ENCODE results near the gene ITGAL. TPM values are rescaled to one million over a fixed set of nuclear protein-coding genes. Genes with fewer than 3 reads are reported as not detected.
A peak's percentile ranks its signal among the peaks of the same experiment; 100 is the strongest.
"Not testable (repeated sequence)": the region's sequence is repeated elsewhere in the genome, so short reads cannot be mapped to it uniquely, and the experiment has no call there.

ITGAL gene
- total RNA-seq, 2 donors from 2014 or later, result 6.7 to 7.3 TPM

GRCh38 chr16:30521873-30522641, 49.5 kb downstream of the ITGAL start:
- ATAC-seq (peak; percentile 43), DNase-seq (peak in 1 of 2 donors; percentile 36)
- intact Hi-C loops (cut with DNase I, micrococcal nuclease), result no loop called here

DNA sequence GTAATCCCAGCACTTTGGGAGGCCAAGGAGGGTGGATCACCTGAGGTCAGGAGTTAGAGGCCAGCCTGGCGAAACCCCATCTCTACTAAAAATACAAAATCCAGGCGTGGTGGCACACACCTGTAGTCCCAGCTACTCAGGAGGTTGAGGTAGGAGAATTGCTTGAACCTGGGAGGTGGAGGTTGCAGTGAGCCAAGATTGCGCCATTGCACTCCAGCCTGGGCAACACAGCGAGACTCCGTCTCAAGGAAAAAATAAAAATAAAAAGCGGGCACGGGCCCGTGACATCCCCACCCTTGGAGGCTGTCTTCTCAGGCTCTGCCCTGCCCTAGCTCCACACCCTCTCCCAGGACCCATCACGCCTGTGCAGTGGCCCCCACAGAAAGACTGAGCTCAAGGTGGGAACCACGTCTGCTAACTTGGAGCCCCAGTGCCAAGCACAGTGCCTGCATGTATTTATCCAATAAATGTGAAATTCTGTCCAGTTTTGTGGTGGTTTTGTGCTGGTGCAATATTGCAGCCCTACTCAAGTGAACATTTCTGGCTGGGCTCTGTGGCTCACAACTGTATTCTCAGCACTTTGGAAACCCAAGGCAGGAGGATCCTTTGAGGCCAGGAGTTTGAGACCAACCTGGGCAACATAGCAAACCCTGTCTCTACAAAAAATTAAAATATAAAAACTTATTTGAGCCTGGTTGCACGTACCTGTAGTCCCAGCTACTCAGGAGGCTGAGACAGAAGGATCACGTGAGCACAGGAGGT, 50.3 kb downstream of the ITGAL start:
- intact Hi-C loops (cut with DNase I, micrococcal nuclease); DNase-seq; ATAC-seq: not testable (repeated sequence)

GRCh38 chr16:30523768-30524574, 51.4 kb downstream of the ITGAL start:
- intact Hi-C loops (cut with DNase I, micrococcal nuclease), result no loop called here
- ATAC-seq (no peak), DNase-seq (no peak)

DNA sequence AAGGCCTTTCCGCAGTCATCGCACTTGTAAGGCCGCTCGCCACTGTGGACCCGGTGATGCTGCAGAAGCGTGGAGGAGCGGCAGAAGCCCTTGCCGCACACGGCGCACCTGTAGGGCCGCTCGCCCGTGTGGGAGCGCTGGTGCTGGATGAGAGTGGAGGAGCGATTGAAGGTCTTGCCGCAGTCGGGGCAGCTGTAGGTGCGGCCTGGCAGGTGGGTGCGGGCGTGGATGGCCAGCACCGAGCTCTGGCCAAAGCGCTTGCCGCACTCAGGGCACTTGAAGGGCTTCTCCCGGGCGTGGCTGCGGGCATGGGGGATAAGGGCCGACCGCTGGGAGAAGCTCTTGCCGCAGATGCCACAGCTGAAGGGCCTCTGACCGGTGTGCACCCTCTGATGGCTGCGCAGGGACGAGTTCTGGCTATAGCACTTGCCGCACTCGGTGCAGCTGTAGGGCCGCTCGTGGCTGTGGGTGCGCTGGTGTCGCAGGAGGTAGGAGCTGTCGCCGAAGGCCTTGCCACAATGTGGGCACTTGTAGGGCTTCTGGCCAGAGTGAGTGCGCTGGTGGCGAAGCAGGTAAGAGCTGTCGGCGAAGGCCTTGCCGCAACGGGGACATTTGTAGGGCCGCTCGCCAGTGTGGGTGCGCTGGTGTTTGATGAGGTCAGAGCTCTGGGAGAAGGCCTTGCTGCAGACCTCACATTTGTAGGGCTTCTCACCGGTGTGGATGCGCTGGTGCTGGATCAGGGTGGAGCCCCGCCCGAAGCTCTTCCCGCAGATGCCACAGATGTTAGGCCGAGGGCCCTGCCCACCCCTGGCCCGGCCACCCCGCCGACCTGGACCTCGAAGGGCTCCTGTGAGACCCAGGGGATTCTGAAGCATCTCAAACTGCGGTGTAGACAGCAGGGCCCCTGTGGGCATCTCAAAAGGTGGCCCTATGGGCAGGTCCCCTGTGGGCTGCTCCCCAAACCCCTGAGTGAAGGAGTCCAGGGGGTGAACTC, 52.3 kb downstream of the ITGAL start:
- no peak for ATAC-seq
- DNase-seq, result no peak
- intact Hi-C loops (cut with DNase I, micrococcal nuclease), result no loop called here

GRCh38 chr16:30525844-30526136, 53.2 kb downstream of the ITGAL start:
- ATAC-seq (no peak), DNase-seq (no peak)
- intact Hi-C loops (cut with DNase I, micrococcal nuclease), result no loop called here

- DNase-seq, result peak; percentile 60 to 76
- ATAC-seq, result peak; percentile 35
- intact Hi-C loops (cut with DNase I, micrococcal nuclease), result no loop called here
Observed at GRCh38 chr16:30526137-30526822, 53.7 kb downstream of the ITGAL start, which contains the start of gene ZNF768. Gene ZNF768, minus strand, starts transcription at chr16:30526566. Its CDS starts 153 bp downstream, at chr16:30526413.

DNA sequence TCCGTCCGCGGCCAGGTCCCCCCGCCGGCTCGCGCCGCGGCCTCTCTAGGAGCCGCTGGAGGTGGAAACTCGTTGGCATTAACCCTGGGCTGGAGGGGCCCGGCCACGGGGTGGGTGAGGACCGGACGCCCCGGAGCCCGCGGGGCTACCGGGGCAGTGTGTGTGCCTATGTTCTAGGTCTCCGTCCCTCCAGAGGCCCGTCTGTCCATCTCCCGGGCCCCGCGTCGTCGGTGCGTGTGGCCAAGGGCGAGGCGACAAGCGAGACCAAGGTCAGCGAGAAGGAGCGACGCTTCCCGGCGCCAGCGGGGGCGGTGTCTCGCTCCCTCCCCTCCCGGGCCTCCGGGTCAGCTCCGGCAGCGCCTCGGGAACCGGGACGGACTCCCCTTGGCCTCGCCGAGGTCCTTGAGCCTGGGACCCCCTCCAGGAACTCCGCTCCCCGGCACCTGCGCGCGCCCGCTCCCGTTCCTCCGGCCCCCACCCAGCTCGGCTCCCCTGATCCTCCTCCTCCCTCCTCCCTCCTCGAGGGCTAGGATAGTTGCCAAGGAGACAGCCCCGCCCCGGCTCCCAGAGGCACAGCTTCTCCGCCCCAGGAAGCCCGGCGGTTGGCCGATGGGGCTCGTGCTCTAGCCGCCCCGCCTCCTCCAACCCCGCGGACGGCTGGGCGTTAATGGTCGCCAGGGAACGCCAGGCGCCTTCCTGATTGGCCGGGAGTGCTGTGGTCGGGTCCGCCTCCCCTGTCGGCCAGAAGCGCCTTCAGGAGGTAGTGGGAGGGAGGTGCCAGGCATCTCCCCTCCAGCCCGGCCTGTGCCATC, 54.5 kb downstream of the ITGAL start:
- intact Hi-C loops (cut with DNase I, micrococcal nuclease), result no loop called here
- DNase-seq, result peak; percentile 99

GRCh38 chr16:30527635-30528178, 55.2 kb downstream of the ITGAL start:
- DNase-seq, result peak; percentile 48
- peak; percentile 7 for ATAC-seq
- intact Hi-C loops (cut with DNase I, micrococcal nuclease), result no loop called here

More for the DNA sequence above, 54.5 kb downstream of the ITGAL start:
- peak; percentile 83 for ATAC-seq

DNA sequence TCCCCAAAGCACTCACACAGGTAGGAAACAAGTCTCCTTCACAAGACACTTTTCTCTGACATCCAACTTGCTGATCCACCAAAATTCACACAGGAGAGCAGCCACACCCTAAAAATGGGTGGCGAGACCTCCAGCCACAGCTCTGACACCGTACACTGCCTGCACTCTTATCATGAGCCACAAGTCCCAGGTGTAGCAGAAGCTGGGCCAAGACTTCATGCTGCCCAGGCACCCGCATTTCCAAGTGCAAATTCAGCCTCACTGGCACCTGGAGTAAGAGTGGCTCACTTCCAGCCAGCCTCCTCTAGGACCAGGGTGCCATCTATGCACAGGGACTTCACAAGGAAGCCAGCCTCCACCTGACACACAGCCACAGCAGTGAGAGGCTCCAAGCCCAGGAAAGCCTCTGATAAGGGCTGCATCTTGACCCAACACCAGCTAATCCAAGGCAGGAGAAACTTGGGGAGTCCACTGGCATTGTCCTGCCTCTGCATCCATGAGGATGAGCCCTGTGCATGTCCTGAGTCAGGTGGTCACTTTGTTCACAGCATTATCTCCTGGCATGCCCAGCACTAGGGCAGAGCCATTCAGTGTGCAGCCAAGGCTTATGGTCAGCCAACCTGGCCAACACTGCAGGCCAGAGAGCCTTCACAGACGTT, 56.4 kb downstream of the ITGAL start:
- intact Hi-C loops (cut with DNase I, micrococcal nuclease), result no loop called here
- DNase-seq, result no peak
- ATAC-seq, result no peak

GRCh38 chr16:30530163-30531037, 57.9 kb downstream of the ITGAL start:
- DNase-seq (no peak), ATAC-seq (no peak)
- intact Hi-C loops (cut with DNase I, micrococcal nuclease), result loop anchor here in 1 of 2 donors (10.0 kb wide), 1 partner anchor 86 kb away; the partner anchor contains the start of gene SEPHS2

DNA sequence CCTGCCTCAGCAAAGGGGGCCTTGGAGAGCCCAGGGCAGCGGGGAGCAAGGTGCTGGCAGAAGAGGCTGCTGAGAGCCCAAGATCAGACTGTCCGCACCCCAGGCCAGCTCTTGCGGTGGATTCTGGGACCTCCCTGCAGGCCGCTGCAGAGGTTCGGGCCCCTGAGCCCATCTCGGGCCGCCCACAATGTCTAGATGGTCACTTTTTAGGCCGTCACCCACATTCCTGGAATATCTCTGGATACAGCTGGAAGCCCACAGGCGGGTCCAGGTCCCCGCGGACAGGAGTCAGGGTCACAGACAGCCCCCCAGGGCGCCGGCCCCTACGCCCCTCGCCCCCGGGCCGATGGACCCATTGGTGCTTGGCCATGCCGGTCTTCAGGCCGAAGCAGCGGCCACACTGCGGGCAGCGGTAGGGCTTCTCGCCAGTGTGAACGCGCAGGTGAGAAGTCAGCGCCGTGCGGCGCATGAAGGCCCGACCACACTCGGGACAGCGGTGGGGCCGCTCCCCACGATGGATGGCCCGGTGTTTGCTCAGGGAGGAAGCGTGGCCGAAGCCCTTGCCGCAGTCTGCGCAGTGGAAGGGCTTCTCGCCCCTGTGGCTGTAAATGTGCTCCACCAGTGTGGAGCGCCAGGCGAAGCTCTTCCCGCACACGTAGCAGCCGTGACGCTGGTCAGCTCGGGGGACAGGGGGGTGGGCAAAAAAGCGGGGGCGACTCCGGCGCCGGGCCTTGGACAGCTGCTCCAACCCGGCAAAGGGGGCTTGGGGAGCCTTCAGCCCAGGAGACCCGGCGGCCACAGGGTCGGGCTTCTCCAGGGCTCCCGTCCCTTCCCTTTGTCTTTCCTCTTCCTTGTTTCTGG, 60.0 kb downstream of the ITGAL start:
- intact Hi-C loops (cut with DNase I, micrococcal nuclease), result loop anchor here in 1 of 2 donors (10.0 kb wide), 1 partner anchor 88 kb away; the partner anchor contains the start of gene SEPHS2
- ATAC-seq, result no peak
- DNase-seq, result no peak

DNA sequence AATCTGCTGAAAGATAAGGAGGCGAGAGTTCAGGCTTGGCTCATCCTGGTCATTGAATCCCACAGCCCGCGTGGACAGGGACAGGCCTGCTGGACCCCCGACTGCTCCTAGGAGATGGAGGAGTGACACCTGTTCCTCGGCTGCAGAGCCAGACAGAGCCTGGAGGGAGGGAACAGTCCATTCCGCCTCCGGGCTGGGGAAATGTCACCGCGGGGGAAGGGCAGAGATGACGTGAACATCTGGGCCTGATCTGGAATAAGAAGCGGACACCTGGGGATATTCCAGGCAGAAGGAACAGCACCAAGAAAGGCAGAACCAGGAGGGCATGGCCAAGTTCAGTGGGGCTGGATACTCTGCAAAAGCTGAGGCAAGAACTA, 60.6 kb downstream of the ITGAL start:
- ATAC-seq (no peak), DNase-seq (peak in 1 of 2 donors; percentile 51)
- intact Hi-C loops (cut with DNase I, micrococcal nuclease), result loop anchor here in 1 of 2 donors (10.0 kb wide), 1 partner anchor 88 kb away; the partner anchor contains the start of gene SEPHS2

DNA sequence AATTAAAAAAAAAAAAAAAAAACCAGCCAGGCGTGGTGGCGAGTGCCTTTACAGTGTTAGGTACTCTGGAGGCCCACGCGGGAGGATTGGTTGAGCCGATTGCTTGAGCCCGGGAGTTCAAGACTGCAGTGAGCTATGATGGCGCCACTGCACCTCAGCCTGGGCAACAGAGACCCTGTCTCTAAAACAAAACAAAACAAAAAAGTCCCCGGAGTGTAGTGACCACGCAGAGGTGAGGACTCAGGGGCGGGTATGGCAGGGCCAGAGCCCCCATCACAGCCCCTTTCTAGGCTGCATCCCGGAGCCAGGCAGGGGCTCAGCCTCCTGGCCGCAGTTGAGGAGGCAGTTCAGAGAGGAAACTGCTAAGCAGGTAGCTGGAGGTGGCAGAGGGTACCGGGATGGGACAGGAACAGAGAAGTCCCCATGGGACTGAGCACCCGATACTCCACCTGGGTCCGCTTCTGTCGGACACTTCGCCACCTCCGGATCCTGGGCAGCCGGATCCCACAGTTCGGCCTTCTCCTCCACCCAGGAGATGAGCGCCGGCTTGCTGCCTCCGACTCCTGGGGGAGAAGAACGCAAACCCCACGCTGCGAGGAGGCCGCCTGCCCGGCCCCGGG, 61.3 kb downstream of the ITGAL start:
- DNase-seq (peak in 1 of 2 donors; percentile 28), ATAC-seq (peak; percentile 22)
- intact Hi-C loops (cut with DNase I, micrococcal nuclease), result loop anchor here in 1 of 2 donors (10.0 kb wide), 1 partner anchor 89 kb away; the partner anchor contains the start of gene SEPHS2
